ENCODE results near the gene PGS1. TPM values are rescaled to one million over a fixed set of nuclear protein-coding genes. Genes with fewer than 3 reads are reported as not detected.
A peak's percentile ranks its signal among the peaks of the same experiment; 100 is the strongest.

The PGS1 gene
- total RNA-seq, 1 experiment from 2014 or later: 71.8 TPM

DNA sequence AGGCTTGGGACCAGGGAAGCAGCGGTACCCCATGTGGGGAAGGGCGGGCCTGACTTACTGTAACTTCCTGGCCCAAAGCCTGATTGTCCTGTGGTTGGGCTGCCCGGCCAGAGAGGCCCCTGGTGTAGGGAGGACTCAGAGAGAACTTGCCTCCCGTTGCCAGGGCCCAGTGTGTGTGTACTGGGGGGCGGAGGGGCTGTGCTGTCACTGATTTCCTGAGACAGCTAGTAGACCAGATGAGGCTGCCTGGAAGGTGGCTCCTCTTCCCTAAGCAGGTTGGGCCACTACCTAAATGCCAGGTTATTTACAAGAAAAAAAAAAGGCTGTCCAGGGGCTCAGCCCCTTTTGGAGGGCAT, 35.3 kb upstream of the PGS1 start:
- Histone ChIP-seq H3K27me3 (ENCODE audit: control insufficient read depth, insufficient read depth, low read length) (peaks cover 5% of the 10 kb centered on the region), H3K4me3 (ENCODE audit: insufficient read depth, low read depth, low read length) (no peak overlapping the region; the same call in 1 of the 2 replicates), H3K36me3 (replicated peaks; ENCODE audit: control insufficient read depth, insufficient read depth, low read length) (no peaks in the 10 kb centered on the region)
- DNase-seq: peak; percentile 88

DNA sequence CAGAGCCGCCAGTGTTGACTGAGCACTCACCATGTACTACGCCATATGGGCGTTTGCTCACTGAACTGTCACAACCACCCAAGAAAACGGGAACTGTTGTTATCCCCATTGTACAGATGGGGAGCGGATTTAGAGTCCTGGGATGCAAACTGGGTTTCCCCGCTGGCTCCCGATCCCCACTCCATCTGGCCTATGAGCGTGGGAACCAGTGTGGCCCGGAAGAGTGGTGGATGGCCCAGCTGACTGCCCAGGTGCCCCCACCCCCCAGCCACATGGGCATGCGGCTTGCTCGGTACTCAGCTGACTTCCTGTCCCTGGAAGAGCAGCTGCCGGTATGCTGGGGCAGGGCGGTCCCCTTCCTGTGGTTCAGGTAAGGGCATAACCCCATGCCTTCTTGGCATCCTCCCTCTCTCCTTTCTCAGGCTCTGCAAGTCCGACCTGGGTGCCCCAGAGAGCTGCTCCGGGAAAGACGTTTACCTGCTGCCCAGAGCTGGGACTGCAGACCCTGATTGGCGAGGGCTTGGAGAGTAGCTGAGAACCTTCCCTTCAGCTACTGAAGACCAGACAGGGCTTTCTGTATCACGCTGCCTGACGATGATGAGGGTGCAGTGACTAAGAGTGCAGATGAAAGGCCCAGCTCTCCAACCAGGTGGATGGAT, 34.8 kb upstream of the PGS1 start:
- H3K27me3 ChIP-seq (ENCODE audit: control insufficient read depth, insufficient read depth, low read length): peaks cover 5% of the 10 kb centered on the region
- H3K4me3 ChIP-seq (ENCODE audit: insufficient read depth, low read depth, low read length): no peak overlapping the region
- H3K36me3 ChIP-seq (replicated peaks; ENCODE audit: control insufficient read depth, insufficient read depth, low read length): no peaks in the 10 kb centered on the region
- peak; percentile 55 for DNase-seq

DNA sequence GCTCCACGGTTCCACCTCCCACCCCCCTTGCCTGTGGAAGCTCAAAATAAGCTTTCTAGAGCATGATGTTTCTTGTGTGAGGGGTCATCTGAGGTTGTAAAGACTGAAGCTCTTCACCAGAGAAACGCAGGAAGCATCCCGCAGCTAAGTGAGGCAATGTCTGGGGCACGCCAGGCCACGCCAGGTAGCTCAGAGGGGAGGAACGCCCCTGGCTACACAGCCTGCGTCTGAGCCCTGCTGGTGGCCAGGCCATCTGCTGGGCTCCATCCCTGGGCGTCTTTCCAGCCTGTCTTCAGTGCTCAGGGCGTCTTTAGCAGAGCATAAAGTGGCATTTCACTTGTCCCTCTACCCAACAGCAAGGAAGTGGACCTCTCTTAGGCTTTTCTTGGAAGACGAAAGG, 33.8 kb upstream of the PGS1 start:
- Histone ChIP-seq H3K27me3 (ENCODE audit: control insufficient read depth, insufficient read depth, low read length) (peaks cover 5% of the 10 kb centered on the region), H3K36me3 (replicated peaks; ENCODE audit: control insufficient read depth, insufficient read depth, low read length) (no peaks in the 10 kb centered on the region), H3K4me3 (ENCODE audit: insufficient read depth, low read depth, low read length) (no peak overlapping the region)
- DNase-seq: no peak

DNA sequence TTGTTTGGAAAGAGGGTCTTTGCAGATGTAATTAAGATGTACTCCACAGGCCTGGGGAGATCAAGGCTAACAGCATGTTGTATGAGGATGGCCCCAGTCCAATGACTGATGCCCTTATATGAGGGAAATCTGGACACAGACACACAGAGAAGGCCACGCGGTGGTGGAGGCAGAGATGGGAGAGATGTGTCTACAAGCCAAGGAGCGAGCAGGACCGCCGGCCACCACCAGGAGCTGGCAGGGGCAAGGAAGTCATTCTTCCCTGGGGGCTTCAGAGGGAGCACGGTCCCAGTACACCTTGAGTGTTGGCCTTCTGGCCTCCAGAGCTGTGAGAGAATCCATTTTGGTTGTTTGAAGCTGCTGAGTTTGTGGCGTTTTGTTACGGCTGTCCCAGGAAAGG, 33.3 kb upstream of the PGS1 start:
- DNase-seq: no peak
- H3K4me3 ChIP-seq (ENCODE audit: insufficient read depth, low read depth, low read length): no peak overlapping the region
- H3K27me3 ChIP-seq (ENCODE audit: control insufficient read depth, insufficient read depth, low read length): peaks cover 5% of the 10 kb centered on the region
- no peaks in the 10 kb centered on the region for H3K36me3 ChIP-seq (replicated peaks; ENCODE audit: control insufficient read depth, insufficient read depth, low read length)

DNA sequence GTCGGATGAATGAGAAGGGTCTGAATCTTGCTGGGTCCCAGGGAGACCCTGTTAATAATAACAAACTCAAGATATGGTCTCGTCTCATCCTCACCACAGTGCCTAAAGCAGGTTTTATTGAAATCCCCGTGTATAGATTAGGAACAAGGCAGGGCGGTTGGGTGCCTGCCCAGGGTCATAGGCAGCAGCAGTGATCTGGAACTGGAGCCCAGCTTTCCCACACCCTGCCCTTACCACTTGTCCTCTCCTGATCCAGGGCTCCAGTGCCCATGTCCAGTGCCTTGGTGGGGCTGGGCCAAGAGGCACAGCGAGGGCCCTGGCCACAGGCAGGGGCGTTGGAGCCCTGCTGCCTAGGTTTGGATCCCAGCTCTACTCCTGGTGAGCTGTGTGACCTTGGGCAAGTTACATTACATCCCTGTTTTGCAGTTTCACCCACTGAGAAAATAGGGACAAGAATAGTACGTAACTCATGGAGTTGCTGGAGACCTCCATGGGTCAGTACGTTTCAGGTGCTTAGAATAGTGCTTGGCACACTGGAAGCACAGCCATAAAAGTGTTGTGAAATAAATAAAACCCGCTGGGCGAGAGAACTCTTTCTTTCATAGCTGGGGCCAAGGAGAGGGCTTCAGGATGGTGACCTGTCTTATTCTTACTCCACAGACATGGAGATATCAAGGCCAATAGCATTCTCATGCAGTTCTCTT, 32.5 kb upstream of the PGS1 start:
- Histone ChIP-seq H3K36me3 (replicated peaks; ENCODE audit: control insufficient read depth, insufficient read depth, low read length) (no peaks in the 10 kb centered on the region), H3K27me3 (ENCODE audit: control insufficient read depth, insufficient read depth, low read length) (peaks cover 5% of the 10 kb centered on the region), H3K4me3 (ENCODE audit: insufficient read depth, low read depth, low read length) (no peak overlapping the region)
- DNase-seq: no peak

DNA sequence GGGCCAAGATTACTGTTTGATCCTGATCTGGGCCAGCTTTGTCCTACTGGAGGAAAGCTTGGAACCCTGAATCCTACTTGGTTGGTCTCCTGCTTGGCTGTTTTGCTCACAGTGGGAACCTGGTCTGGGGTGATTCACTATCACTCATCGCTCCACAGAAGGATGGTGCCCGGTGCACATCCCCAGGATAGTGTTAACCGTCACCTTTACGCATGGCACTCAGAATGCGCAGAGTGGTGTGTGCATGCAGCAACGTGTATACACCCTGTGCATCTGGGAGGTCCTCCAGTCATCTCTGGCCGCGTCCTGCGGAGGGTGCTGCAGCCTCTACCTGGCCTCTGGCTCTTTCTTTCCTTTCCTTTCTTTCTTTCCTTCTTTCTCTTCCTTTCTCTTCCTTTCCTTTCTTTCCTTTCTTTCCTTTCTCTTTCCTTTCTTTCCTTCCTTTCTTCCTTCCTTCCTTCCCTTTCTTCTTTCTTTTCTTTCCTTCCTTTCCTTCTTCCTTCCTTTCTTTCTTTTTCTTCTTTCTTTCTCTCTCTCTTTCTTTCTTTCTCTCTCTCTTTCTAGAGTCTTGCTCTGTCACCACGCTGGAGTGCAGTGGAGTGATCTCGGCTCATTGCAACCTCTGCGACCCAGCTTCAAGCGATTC, 31.7 kb upstream of the PGS1 start:
- Histone ChIP-seq H3K4me3 (ENCODE audit: insufficient read depth, low read depth, low read length) (no peak overlapping the region), H3K27me3 (ENCODE audit: control insufficient read depth, insufficient read depth, low read length) (peaks cover 5% of the 10 kb centered on the region), H3K36me3 (replicated peaks; ENCODE audit: control insufficient read depth, insufficient read depth, low read length) (no peaks in the 10 kb centered on the region)
- DNase-seq: no peak

DNA sequence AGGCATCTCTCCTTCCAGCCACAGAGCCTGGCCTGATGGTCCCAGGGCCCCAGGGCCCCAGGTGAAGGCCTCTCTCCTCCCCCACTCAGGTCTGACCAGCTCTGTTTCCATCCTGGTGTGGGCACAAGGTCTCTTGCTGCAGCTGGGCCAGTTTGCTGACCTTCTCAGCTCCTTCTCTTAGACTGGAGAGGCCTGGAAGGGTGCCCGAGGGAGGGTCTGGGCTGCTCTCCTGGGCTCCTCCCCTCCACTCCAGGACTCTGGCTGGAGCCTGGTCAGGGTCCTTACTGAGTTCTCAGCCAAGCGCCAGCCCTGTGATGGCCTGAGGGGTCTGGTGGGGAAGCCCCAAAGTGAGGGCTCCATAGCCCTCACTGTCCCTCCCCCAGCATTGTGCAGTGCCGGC, 31.0 kb upstream of the PGS1 start:
- Histone ChIP-seq H3K4me3 (ENCODE audit: insufficient read depth, low read depth, low read length) (no peak overlapping the region), H3K36me3 (replicated peaks; ENCODE audit: control insufficient read depth, insufficient read depth, low read length) (no peaks in the 10 kb centered on the region), H3K27me3 (ENCODE audit: control insufficient read depth, insufficient read depth, low read length) (peaks cover under 1% of the 10 kb centered on the region; the same call in 1 of the 2 replicates)
- no peak for DNase-seq

DNA sequence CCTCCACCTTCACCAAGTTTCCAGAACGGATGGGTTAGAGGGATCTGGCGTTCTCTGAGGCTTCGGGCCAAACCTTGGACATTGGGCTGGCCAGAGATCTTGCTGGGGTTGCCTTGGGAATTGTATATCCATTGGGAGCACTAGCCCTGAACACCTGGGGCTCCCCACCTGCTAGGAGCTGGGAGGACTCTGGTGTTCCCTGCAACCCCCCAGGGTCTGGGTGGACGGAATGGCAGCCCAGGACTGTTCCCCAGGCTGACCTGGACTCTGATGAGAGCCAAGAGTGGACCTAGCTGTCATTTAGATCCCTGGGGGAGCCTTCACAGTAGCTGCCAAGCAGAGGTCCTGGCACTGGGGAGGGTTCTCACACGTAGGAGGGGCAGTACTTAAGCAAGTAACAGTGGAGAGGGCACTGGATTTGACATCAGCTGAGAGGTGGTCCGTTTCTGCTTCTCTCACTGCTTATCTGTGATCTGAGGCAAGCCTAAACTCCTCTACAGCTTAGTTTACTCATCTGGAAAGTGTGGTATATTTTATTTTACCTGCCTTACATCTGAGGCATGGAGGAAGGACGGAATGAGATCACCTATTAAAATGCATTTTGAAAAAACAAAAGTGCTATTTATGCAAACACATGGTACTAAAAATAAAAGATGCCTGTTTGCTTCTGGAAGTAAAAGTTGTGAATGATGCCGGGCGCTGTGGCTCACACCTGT, 30.2 kb upstream of the PGS1 start:
- no peak for DNase-seq
- H3K4me3 ChIP-seq (ENCODE audit: insufficient read depth, low read depth, low read length): no peak overlapping the region
- no peaks in the 10 kb centered on the region for H3K27me3 ChIP-seq (ENCODE audit: control insufficient read depth, insufficient read depth, low read length)
- H3K36me3 ChIP-seq (replicated peaks; ENCODE audit: control insufficient read depth, insufficient read depth, low read length): no peaks in the 10 kb centered on the region

DNA sequence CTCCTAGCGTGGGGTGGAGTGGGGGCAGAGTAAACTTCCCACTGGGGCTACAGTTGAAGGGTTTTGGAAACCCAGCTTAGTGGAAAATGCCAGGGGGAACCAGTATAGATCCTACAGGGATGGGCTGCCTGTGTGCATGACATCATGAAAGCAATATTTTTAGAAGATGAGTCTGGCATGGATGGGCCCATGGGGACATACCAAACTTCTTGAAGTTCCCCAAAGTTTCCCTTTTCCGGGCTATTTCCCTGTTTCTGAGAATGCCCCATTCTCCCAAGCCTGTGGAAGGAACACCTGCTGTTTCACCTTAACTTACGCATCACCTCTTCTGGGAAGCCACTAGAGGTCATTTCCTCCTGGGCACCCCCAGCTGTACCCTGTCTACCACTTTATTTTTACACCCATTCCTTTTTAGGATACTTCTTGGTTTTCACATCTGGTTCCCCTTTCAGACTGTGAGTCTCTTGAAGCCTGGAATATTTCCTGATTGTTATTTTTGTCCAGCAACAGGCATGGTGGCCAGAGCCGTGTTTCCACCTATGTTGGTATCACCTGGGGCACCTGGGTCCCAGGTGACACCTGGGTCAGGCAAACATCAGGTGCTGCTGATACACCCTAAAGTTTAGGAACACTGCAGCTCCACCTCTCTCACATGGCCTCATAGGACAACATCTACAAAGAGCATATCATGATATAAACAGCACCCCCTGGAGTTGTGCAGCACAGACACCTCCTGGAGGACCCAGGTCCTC, 28.4 kb upstream of the PGS1 start:
- DNase-seq: no peak
- Histone ChIP-seq H3K4me3 (ENCODE audit: insufficient read depth, low read depth, low read length) (no peak overlapping the region), H3K36me3 (replicated peaks; ENCODE audit: control insufficient read depth, insufficient read depth, low read length) (no peaks in the 10 kb centered on the region)

DNA sequence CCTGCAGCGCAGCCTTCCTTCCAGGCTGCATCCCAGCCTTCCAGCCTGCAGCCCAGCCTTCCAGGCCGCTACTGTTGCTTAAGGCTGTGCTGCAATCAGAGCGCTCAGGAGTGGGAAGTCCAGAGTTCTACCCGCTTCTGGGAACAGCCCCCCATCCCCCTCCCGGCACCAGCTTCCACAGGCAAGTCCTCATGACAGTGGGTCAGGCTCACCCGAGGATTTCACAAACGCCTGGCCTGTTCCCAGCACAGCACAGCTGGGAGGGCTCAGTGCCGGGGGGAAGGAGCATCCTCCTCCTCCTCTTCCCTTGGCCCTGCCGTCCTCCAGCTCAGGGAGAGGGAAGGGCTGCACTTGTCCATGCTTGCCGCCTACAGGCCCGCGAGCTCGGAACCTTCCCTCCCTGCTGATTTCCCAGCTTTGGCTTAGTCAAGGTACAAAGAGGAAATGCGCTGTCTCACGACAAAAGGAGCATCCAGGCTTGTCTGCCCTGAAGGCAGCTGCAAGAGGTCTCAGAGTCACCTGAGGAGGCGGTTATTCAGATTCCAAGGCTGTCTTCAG, 26.9 kb upstream of the PGS1 start:
- Histone ChIP-seq H3K36me3 (replicated peaks; ENCODE audit: control insufficient read depth, insufficient read depth, low read length) (no peaks in the 10 kb centered on the region), H3K4me3 (ENCODE audit: insufficient read depth, low read depth, low read length) (no peak overlapping the region), H3K27me3 (ENCODE audit: control insufficient read depth, insufficient read depth, low read length) (peaks cover 6% of the 10 kb centered on the region; the same call in 1 of the 2 replicates)
- peak; percentile 78 for DNase-seq

More for the DNA sequence above, 28.4 kb upstream of the PGS1 start:
- peaks cover 2% of the 10 kb centered on the region; the same call in 1 of the 2 replicates for H3K27me3 ChIP-seq (ENCODE audit: control insufficient read depth, insufficient read depth, low read length)

DNA sequence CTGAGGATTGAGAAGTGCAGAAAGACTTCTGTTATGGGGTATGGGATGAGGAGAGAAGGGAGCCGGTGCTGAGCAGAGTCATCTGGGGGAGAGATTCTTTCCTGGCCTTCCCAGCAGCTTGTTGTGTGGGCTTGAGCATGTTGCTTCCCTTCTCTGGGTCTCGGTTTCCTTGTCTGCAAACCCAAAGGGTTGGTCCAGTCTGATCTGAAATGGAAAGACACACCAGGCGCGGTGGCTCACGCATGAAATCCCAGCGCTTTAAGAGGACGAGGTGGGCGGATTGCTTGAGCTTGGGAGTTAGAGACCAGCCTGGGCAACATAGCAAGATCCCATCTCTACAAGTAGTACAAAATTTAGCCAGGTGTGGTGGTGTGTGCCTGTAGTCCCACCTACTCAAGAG, 24.6 kb upstream of the PGS1 start:
- Histone ChIP-seq H3K36me3 (replicated peaks; ENCODE audit: control insufficient read depth, insufficient read depth, low read length) (peaks cover 4% of the 10 kb centered on the region), H3K27me3 (ENCODE audit: control insufficient read depth, insufficient read depth, low read length) (peaks cover 23% of the 10 kb centered on the region), H3K4me3 (ENCODE audit: insufficient read depth, low read depth, low read length) (no peak overlapping the region; the same call in 1 of the 2 replicates)
- DNase-seq: no peak

DNA sequence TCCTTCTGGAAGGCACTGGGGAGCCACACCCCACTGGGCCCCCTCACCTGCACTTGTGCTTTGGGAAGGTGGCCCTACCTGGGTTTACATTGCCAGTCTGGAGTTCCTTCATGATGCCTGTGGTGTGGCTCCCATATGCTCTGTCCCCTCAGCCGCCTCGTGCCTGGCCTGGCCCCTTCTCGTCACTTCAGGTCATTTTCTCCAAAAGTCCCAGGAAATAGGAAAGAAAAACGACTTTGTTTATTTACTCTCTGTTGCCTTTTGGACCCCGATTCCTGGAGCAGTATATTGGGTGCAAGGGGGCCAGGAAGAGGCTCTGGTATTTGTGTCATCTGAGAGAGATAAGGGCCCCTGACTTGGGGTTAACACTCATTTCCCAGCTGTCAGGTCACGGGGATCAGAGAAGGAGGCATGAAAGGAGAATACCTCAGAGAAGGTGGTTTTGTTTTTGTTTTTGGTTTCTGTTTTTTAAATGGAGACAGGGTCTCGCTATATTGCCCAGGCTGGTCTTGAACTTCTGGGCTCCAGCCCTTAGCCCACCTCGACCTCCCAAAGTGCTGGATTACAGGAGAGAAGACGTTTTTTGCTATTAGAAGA, 23.3 kb upstream of the PGS1 start:
- DNase-seq: no peak
- Histone ChIP-seq H3K27me3 (ENCODE audit: control insufficient read depth, insufficient read depth, low read length) (peaks cover 30% of the 10 kb centered on the region), H3K4me3 (ENCODE audit: insufficient read depth, low read depth, low read length) (no peak overlapping the region), H3K36me3 (replicated peaks; ENCODE audit: control insufficient read depth, insufficient read depth, low read length) (peaks cover 4% of the 10 kb centered on the region)

DNA sequence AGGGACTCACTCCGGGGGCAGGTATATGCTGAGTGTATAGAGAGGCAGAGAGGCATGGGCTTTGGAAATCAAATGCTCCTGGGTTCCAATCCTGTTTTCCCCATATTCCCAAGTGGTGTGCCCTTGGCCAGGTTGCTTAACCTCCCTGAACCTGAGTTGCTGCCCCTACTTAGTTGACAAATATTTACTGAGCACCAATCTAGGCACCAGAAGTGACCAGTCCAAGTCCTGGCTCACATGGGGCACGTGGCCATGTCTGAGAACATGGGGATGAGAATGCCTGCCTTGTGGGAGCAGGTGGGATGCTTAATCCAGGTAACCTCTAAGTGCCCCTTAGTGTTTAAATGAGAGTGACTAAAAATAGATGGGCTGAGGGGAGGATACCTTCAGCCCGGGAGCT, 22.7 kb upstream of the PGS1 start:
- DNase-seq: no peak
- peaks cover 30% of the 10 kb centered on the region for H3K27me3 ChIP-seq (ENCODE audit: control insufficient read depth, insufficient read depth, low read length)
- peaks cover 4% of the 10 kb centered on the region for H3K36me3 ChIP-seq (replicated peaks; ENCODE audit: control insufficient read depth, insufficient read depth, low read length)
- H3K4me3 ChIP-seq (ENCODE audit: insufficient read depth, low read depth, low read length): no peak overlapping the region
